HepG2 (cell line): ENCODE results near the gene CLEC2A. TPM values are rescaled to one million over a fixed set of nuclear protein-coding genes. Genes with fewer than 3 reads are reported as not detected.
A peak's percentile ranks its signal among the peaks of the same experiment; 100 is the strongest.

Experiments
- ATAC-seq: fragments of 200-7000 bp; cut with Tn5 transposase; 3 replicates; pipeline ENCODE4 v1.9.1; 2020; ENCODE audit warnings: mild to moderate bottlenecking, moderate library complexity
- BruUV-seq: library from RNA; stranded (reverse); fragments of 400-500 nt; replicated peaks from 2 replicates; lab custom pipeline; 2021; lab: Mats Ljungman, UMichigan
- CTCF ChIA-PET: fragments of 300-600 bp; formaldehyde crosslinking; extraction: SDS; loops from one replicate; lab custom pipeline; 2021; ENCODE audit warnings: low total read pairs, inconsistent platforms, low intra/inter-chr PET ratio; lab: Yijun Ruan, JAX
- POLR2A ChIA-PET: fragments of 350-600 bp; sonication (Branson Sonifier 250); formaldehyde crosslinking; loops from one replicate; lab custom pipeline; 2020; ENCODE audit warnings: antibody characterized with exemption, inconsistent platforms; lab: Yijun Ruan, JAX
- DNase-seq: peaks from one replicate; pipeline ENCODE4 v3.0.0-alpha.2; 2015; ENCODE audit warnings: low spot score
- FAIRE-seq: peaks from 3 replicates; lab custom pipeline; 2011; peaks lifted over from hg19 to GRCh38; lab: Jason Lieb, UNC
- H2AFZ ChIP-seq: one replicate; pipeline ENCODE4 v1.6.1; 2011; ENCODE audit warnings: low read length, inconsistent platforms
- H3K27ac ChIP-seq: fragments of 300-600 bp; 3 replicates; pipeline ENCODE4 v1.8.0; 2011; ENCODE audit warnings: mixed run types, mild to moderate bottlenecking, mixed read lengths, low read length, inconsistent platforms; ENCODE audit not compliant: insufficient read depth; ENCODE audit errors: extremely low read length
- H3K27me3 ChIP-seq, 2 experiments: fragments of 200-600 bp in 1 of 2; 2 replicates in 1 of 2; 3 replicates in 1 of 2; pipeline versions ENCODE4 v1.6.0 to v1.8.0; 2011; ENCODE audit warnings: low read length in 2 of 2, mild to moderate bottlenecking in 2 of 2, moderate library complexity in 2 of 2, inconsistent platforms in 1 of 2; ENCODE audit not compliant: insufficient read depth in 2 of 2, control insufficient read depth in 1 of 2
- H3K36me3 ChIP-seq, 2 experiments: fragments of 200-600 bp in 1 of 2; replicated peaks in 1 of 2; 2 replicates in 1 of 2; 3 replicates in 1 of 2; pipeline versions ENCODE4 v1.5.1 to v1.8.0; 2011; ENCODE audit warnings: low read length in 2 of 2, inconsistent platforms in 1 of 2; ENCODE audit not compliant: insufficient read depth in 2 of 2, control insufficient read depth in 1 of 2
- H3K4me1 ChIP-seq: 2 replicates; pipeline ENCODE4 v1.5.1; 2012; ENCODE audit warnings: low read length, inconsistent platforms; ENCODE audit not compliant: insufficient read depth
- H3K4me2 ChIP-seq: 2 replicates; pipeline ENCODE4 v1.6.0; 2011; ENCODE audit warnings: low read depth, low read length, inconsistent platforms
- H3K4me3 ChIP-seq, 3 experiments: fragments of 200-600 bp in 1 of 3; sonication (generic), shearing (Covaris generic) in 1 of 3; replicated peaks in 1 of 3; 2 replicates each; pipeline ENCODE4 v1.5.1; 2011 to 2016; ENCODE audit warnings: low read length in 3 of 3, inconsistent platforms in 2 of 3, low read depth in 2 of 3, mild to moderate bottlenecking in 2 of 3, control low read depth in 1 of 3, mixed read lengths in 1 of 3; ENCODE audit not compliant: insufficient read depth in 1 of 3
- H3K79me2 ChIP-seq: one replicate; pipeline ENCODE4 v1.6.1; 2011; ENCODE audit warnings: low read length, inconsistent platforms; ENCODE audit not compliant: insufficient read depth
- H3K9ac ChIP-seq: 2 replicates; pipeline ENCODE4 v1.6.0; 2011; ENCODE audit warnings: mild to moderate bottlenecking, low read depth, low read length, inconsistent platforms; ENCODE audit not compliant: insufficient read depth
- H3K9me3 ChIP-seq: 2 replicates; pipeline ENCODE4 v1.5.1; 2012; ENCODE audit warnings: mild to moderate bottlenecking, low read length
- H4K20me1 ChIP-seq: 2 replicates; pipeline ENCODE4 v1.6.0; 2011; ENCODE audit warnings: inconsistent platforms, mild to moderate bottlenecking, low read length, moderate library complexity; ENCODE audit not compliant: insufficient read depth
- ATM ChIP-seq: fragments of 450-650 bp; IDR thresholded peaks from 2 replicates; pipeline ENCODE4 v1.7.1; 2017; ENCODE audit warnings: mild to moderate bottlenecking, borderline replicate concordance
- E2F1 ChIP-seq: sonication (generic); formaldehyde crosslinking; IDR thresholded peaks from 2 replicates; pipeline ENCODE4 v1.5.0; 2020; ENCODE audit warnings: missing genetic modification reagents
- GTF2F1 ChIP-seq: fragments of 150-350 bp; IDR thresholded peaks from 2 replicates; pipeline ENCODE4 v1.6.1; 2014; ENCODE audit warnings: low read length
- HOXA9 ChIP-seq: sonication (generic); formaldehyde crosslinking; IDR thresholded peaks from 2 replicates; pipeline ENCODE4 v1.8.1; 2022; ENCODE audit warnings: missing genetic modification reagents, mild to moderate bottlenecking, moderate library complexity, borderline replicate concordance
- SALL2 ChIP-seq: sonication (generic); formaldehyde crosslinking; IDR thresholded peaks from 2 replicates; pipeline ENCODE4 v1.8.1; 2023; ENCODE audit warnings: mild to moderate bottlenecking, missing genetic modification reagents, inconsistent platforms
- SETDB1 ChIP-seq: sonication (generic); formaldehyde crosslinking; IDR thresholded peaks from 2 replicates; pipeline ENCODE4 v1.5.1; 2020; ENCODE audit warnings: missing genetic modification reagents, mild to moderate bottlenecking, borderline replicate concordance
- SOX13 ChIP-seq, 3 experiments: fragments of 450-650 bp in 1 of 3; sonication (generic) in 1 of 3; formaldehyde crosslinking in 1 of 3; IDR thresholded peaks in 2 of 3; conservative IDR thresholded peaks in 1 of 3; 2 replicates each; pipeline versions ENCODE4 v1.5.0 to v1.6.1; 2016 to 2020; ENCODE audit warnings: antibody characterized with exemption in 1 of 3, mild to moderate bottlenecking in 1 of 3, missing compliant biosample characterization in 1 of 3, missing genetic modification reagents in 1 of 3, moderate library complexity in 1 of 3
- SRF ChIP-seq: IDR thresholded peaks from 2 replicates; pipeline ENCODE4 v1.6.1; 2011; ENCODE audit warnings: mild to moderate bottlenecking, low read depth, low read length, moderate library complexity
- TCF12 ChIP-seq, 2 experiments: fragments of 450-650 bp in 1 of 2; sonication (generic) in 1 of 2; formaldehyde crosslinking in 1 of 2; IDR thresholded peaks; 2 replicates each; pipeline versions ENCODE4 v1.6.1 to v1.8.0; 2017 to 2022; ENCODE audit warnings: antibody characterized with exemption in 1 of 2, mild to moderate bottlenecking in 1 of 2, missing genetic modification reagents in 1 of 2, moderate library complexity in 1 of 2
- TEF ChIP-seq: sonication (generic); formaldehyde crosslinking; IDR thresholded peaks from 2 replicates; pipeline ENCODE4 v1.5.0; 2020; ENCODE audit warnings: missing genetic modification reagents
- TP53 ChIP-seq: sonication (generic); formaldehyde crosslinking; conservative IDR thresholded peaks from 2 replicates; pipeline ENCODE4 v1.4.0; 2020; ENCODE audit warnings: missing genetic modification reagents
- ZFP62 ChIP-seq: sonication (generic); formaldehyde crosslinking; IDR thresholded peaks from 2 replicates; pipeline ENCODE4 v1.4.0; 2020; ENCODE audit warnings: missing genetic modification reagents
- ZNF264 ChIP-seq: sonication (generic); formaldehyde crosslinking; IDR thresholded peaks from 2 replicates; pipeline ENCODE4 v1.4.0; 2020; ENCODE audit warnings: missing genetic modification reagents
- ZNF274 ChIP-seq: sonication (generic); formaldehyde crosslinking; IDR thresholded peaks from 2 replicates; pipeline ENCODE4 v1.5.1; 2020; ENCODE audit warnings: mild to moderate bottlenecking, missing genetic modification reagents
- ZNF367 ChIP-seq: sonication (generic); formaldehyde crosslinking; IDR thresholded peaks from 2 replicates; pipeline ENCODE4 v1.4.0; 2020; ENCODE audit warnings: missing genetic modification reagents, borderline replicate concordance
- ZNF562 ChIP-seq: sonication (generic); formaldehyde crosslinking; IDR thresholded peaks from 2 replicates; pipeline ENCODE4 v1.8.0; 2022; ENCODE audit warnings: missing genetic modification reagents, borderline replicate concordance
- ZNF652 ChIP-seq: IDR thresholded peaks from 2 replicates; pipeline ENCODE4 v1.6.1; 2016; ENCODE audit warnings: low read depth, borderline replicate concordance
- ZSCAN22 ChIP-seq: sonication (generic); formaldehyde crosslinking; IDR thresholded peaks from 2 replicates; pipeline ENCODE4 v1.4.0; 2020; ENCODE audit warnings: mild to moderate bottlenecking, missing genetic modification reagents
- WGBS: methylation state at CpG from one replicate; pipeline ENCODE4 v1.1.6; 2017; ENCODE audit warnings: low lambda C conversion rate; 5-methylcytosine and 5-hydroxymethylcytosine counted together
- in situ Hi-C: cut with HindIII; loops from 2 replicates; pipeline ENCODE4 v1.10.0; 2017; ENCODE audit warnings: low pct_unique_long_range_greater_than_20kb; ENCODE audit not compliant: extremely low pct_ligation_motif_present
- intact Hi-C: fragments of 100-400 bp; cut with micrococcal nuclease; formaldehyde crosslinking; loops from one replicate; pipeline ENCODE4 v1.10.0; 2022; ENCODE audit not compliant: unreplicated experiment
- polyA plus RNA-seq, 8 experiments: library from polyadenylated mRNA; depleted of rRNA in 3 of 8; stranded (reverse) in 7 of 8; unstranded in 1 of 8; fragments of >200 nt; fragmentation: Illumina TruSeq in 4 of 8; extraction: Trizol in 4 of 8; gene quantifications; 2 replicates each; pipeline versions ENCODE4 v1.2.1 to v1.2.3, GENCODE V29; 2011 to 2016; ENCODE audit warnings: low read depth in 4 of 8, missing spikeins in 1 of 8, mixed read lengths in 1 of 8; ENCODE audit not compliant: insufficient read depth in 1 of 8
- total RNA-seq, 5 experiments: library from RNA; depleted of rRNA; stranded (reverse); fragments of >200 nt; fragmentation: Illumina TruSeq; extraction: Trizol; gene quantifications; 2 replicates each; pipeline ENCODE4 v1.2.3, GENCODE V29; 2016; ENCODE audit warnings: low read depth in 1 of 5

The CLEC2A gene
- total and polyA plus RNA-seq, 2 of the 13 experiments (the other 11 are each of a cell fraction or from before 2014, with no cell fraction given), result not detected

- Histone ChIP-seq H3K4me2 (no peak overlapping the region), H2AFZ (no peak overlapping the region), H3K27me3 (peaks cover 0 to 7% of the 10 kb centered on the region in 2 experiments; a peak in 2 of 5 replicates), H3K4me1 (no peaks in the 10 kb centered on the region), H3K9me3 (peaks cover 32% of the 10 kb centered on the region), H3K9ac (no peak overlapping the region), H3K36me3 (no peaks in the 10 kb centered on the region), H3K4me3 (no peak overlapping the region), H4K20me1 (no peaks in the 10 kb centered on the region), H3K79me2 (no peaks in the 10 kb centered on the region), H3K27ac (no peak overlapping the region)
- intact Hi-C loops, result no loop called here
- ChIA-PET POLR2A (no interaction called here), CTCF (no interaction called here)
- ATAC-seq, result no peak
- no TSS peak for BruUV-seq
- in situ Hi-C loops, result no loop called here
- 16% methylated on average over 7 of the region's 7 CpGs for WGBS
- DNase-seq, result no peak
- FAIRE-seq, result no peak
- TF ChIP-seq SRF (peak; percentile 50; the same call in 1 of the 2 replicates), ZNF652 (CRISPR knock-in tag) (no peak), TP53 (CRISPR knock-in tag) (peak; percentile 96), ATM (no peak), SETDB1 (CRISPR knock-in tag) (peak; percentile 94), ZNF562 (CRISPR knock-in tag) (peak; percentile 95), SOX13 (IDR thresholded peaks at IDR 0.05) (no peak), SOX13 (CRISPR knock-in tag; conservative IDR thresholded peaks at IDR 0.05 in 1 of 2, IDR thresholded peaks at IDR 0.05 in 1 of 2) (no peak)
- TF ChIP-seq, all 625 proteins: peak for 4
Observed at GRCh38 chr12:9910716-9911421, 21.3 kb downstream of the CLEC2A start.

GRCh38 chr12:9909724-9910123 lies 22.4 kb downstream of the CLEC2A start:
- Histone ChIP-seq H4K20me1 (no peaks in the 10 kb centered on the region), H3K27me3 (peaks cover 0 to 7% of the 10 kb centered on the region in 2 experiments; a peak in 2 of 5 replicates), H3K9me3 (peaks cover 32% of the 10 kb centered on the region), H3K36me3 (no peaks in the 10 kb centered on the region), H3K4me2 (no peak overlapping the region), H3K4me1 (no peaks in the 10 kb centered on the region), H3K27ac (no peak overlapping the region), H2AFZ (no peak overlapping the region), H3K79me2 (no peaks in the 10 kb centered on the region), H3K9ac (no peak overlapping the region), H3K4me3 (no peak overlapping the region)
- FAIRE-seq, result no peak
- BruUV-seq, result no TSS peak
- no peak for ATAC-seq
- in situ Hi-C loops, result no loop called here
- ChIA-PET CTCF (no interaction called here), POLR2A (no interaction called here)
- no peak for DNase-seq
- intact Hi-C loops, result no loop called here
- TF ChIP-seq ZSCAN22 (CRISPR knock-in tag) (no peak), SALL2 (CRISPR knock-in tag) (no peak), ZNF274 (CRISPR knock-in tag) (no peak), HOXA9 (CRISPR knock-in tag) (no peak), TEF (CRISPR knock-in tag) (no peak), ZNF367 (CRISPR knock-in tag) (no peak), GTF2F1 (no peak), TCF12 (IDR thresholded peaks at IDR 0.05) (no peak), TCF12 (CRISPR knock-in tag; IDR thresholded peaks at IDR 0.05) (no peak), ZNF264 (CRISPR knock-in tag) (no peak), E2F1 (CRISPR knock-in tag) (no peak), ZFP62 (CRISPR knock-in tag) (no peak)
